ENCODE data around the gene CBY2.

The CBY2 gene

GRCh38 chr13:45733361-45733760 lies 31.2 kb downstream of the CBY2 start:
- Histone ChIP-seq H3K27ac (ENCODE audit: low read depth, low read length, poor library complexity, severe bottlenecking) (no peak overlapping the region), H2AFZ (ENCODE audit: low read length) (no peak overlapping the region), H3K79me2 (ENCODE audit: insufficient read depth, low read length) (no peaks in the 10 kb centered on the region), H3K4me3 (ENCODE audit: low read depth, low read length, poor library complexity, severe bottlenecking) (no peak overlapping the region), H4K20me1 (ENCODE audit: insufficient read depth, low read length) (no peaks in the 10 kb centered on the region), H3K4me2 (ENCODE audit: low read length) (no peak overlapping the region), H3K4me1 (ENCODE audit: insufficient read depth, low read length, severe bottlenecking) (no peaks in the 10 kb centered on the region), H3K27me3 (ENCODE audit: insufficient read depth, low read length) (no peaks in the 10 kb centered on the region), H3K36me3 (ENCODE audit: insufficient read depth, low read length) (no peaks in the 10 kb centered on the region), H3K9ac (ENCODE audit: low read length) (no peak overlapping the region), H3F3A (ENCODE audit: insufficient read depth, low read length) (no peaks in the 10 kb centered on the region), H3K9me3 (ENCODE audit: low read length) (no peaks in the 10 kb centered on the region), H3K9me2 (ENCODE audit: low read depth, low read length) (no peaks in the 10 kb centered on the region)
- TF ChIP-seq EZH2 (IDR thresholded peaks at IDR 0.05; ENCODE audit: borderline replicate concordance, low read length) (no peak), CTCF (IDR thresholded peaks at IDR 0.05; ENCODE audit: low read length) (no peak)

- no peaks in the 10 kb centered on the region for H3K9me3 ChIP-seq (ENCODE audit: low read length)
- H3K27ac ChIP-seq (ENCODE audit: low read depth, low read length, poor library complexity, severe bottlenecking): no peak overlapping the region
- no peaks in the 10 kb centered on the region for H3K27me3 ChIP-seq (ENCODE audit: insufficient read depth, low read length)
- H4K20me1 ChIP-seq (ENCODE audit: insufficient read depth, low read length): no peaks in the 10 kb centered on the region
- no peak overlapping the region for H2AFZ ChIP-seq (ENCODE audit: low read length)
- no peaks in the 10 kb centered on the region for H3K9me2 ChIP-seq (ENCODE audit: low read depth, low read length)
- H3F3A ChIP-seq (ENCODE audit: insufficient read depth, low read length): no peaks in the 10 kb centered on the region
- TF ChIP-seq EZH2 (IDR thresholded peaks at IDR 0.05; ENCODE audit: borderline replicate concordance, low read length) (no peak), CTCF (IDR thresholded peaks at IDR 0.05; ENCODE audit: low read length) (peak; percentile 40; the same call in 1 of the 2 replicates)
- H3K4me2 ChIP-seq (ENCODE audit: low read length): no peak overlapping the region
- H3K9ac ChIP-seq (ENCODE audit: low read length): no peak overlapping the region
- H3K36me3 ChIP-seq (ENCODE audit: insufficient read depth, low read length): no peaks in the 10 kb centered on the region
- H3K4me1 ChIP-seq (ENCODE audit: insufficient read depth, low read length, severe bottlenecking): no peaks in the 10 kb centered on the region
- no peak overlapping the region for H3K4me3 ChIP-seq (ENCODE audit: low read depth, low read length, poor library complexity, severe bottlenecking)
- no peaks in the 10 kb centered on the region for H3K79me2 ChIP-seq (ENCODE audit: insufficient read depth, low read length)
Observed at GRCh38 chr13:45737571-45738017, 35.5 kb downstream of the CBY2 start.

- Histone ChIP-seq H3K4me3 (ENCODE audit: low read depth, low read length, poor library complexity, severe bottlenecking) (no peak overlapping the region), H3K27me3 (ENCODE audit: insufficient read depth, low read length) (peaks cover 5% of the 10 kb centered on the region; the same call in 1 of the 2 replicates), H2AFZ (ENCODE audit: low read length) (no peak overlapping the region), H3K9me3 (ENCODE audit: low read length) (no peaks in the 10 kb centered on the region), H3K27ac (ENCODE audit: low read depth, low read length, poor library complexity, severe bottlenecking) (no peak overlapping the region), H3K9me2 (ENCODE audit: low read depth, low read length) (no peaks in the 10 kb centered on the region), H3K9ac (ENCODE audit: low read length) (no peak overlapping the region), H4K20me1 (ENCODE audit: insufficient read depth, low read length) (no peaks in the 10 kb centered on the region), H3K4me1 (ENCODE audit: insufficient read depth, low read length, severe bottlenecking) (no peaks in the 10 kb centered on the region), H3F3A (ENCODE audit: insufficient read depth, low read length) (no peaks in the 10 kb centered on the region), H3K36me3 (ENCODE audit: insufficient read depth, low read length) (no peaks in the 10 kb centered on the region), H3K79me2 (ENCODE audit: insufficient read depth, low read length) (no peaks in the 10 kb centered on the region), H3K4me2 (ENCODE audit: low read length) (no peak overlapping the region)
- TF ChIP-seq CTCF (IDR thresholded peaks at IDR 0.05; ENCODE audit: low read length) (no peak), EZH2 (IDR thresholded peaks at IDR 0.05; ENCODE audit: borderline replicate concordance, low read length) (no peak)
Observed at GRCh38 chr13:45742985-45743384, 40.9 kb downstream of the CBY2 start.
